Breast epithelium (tissue), 3 donors: Measurements from ENCODE around the gene RPEL1.
"Not testable (repeated sequence)": the region's sequence is repeated elsewhere in the genome, so short reads cannot be mapped to it uniquely, and the experiment has no call there.

ENCODE experiments used
- CTCF ChIP-seq, 3 donors: fragments of 450-650 bp; IDR thresholded peaks; one replicate each; pipeline ENCODE4 v1.5.1; 2016 to 2017; ENCODE audit warnings: antibody characterized with exemption in 3 of 3, mild to moderate bottlenecking in 3 of 3, moderate library complexity in 3 of 3
- POLR2AphosphoS5 ChIP-seq, 3 donors: sonication (generic); formaldehyde crosslinking; IDR thresholded peaks; one replicate each; pipeline ENCODE4 v1.6.1; 2017; ENCODE audit warnings: antibody characterized with exemption in 3 of 3

DNA sequence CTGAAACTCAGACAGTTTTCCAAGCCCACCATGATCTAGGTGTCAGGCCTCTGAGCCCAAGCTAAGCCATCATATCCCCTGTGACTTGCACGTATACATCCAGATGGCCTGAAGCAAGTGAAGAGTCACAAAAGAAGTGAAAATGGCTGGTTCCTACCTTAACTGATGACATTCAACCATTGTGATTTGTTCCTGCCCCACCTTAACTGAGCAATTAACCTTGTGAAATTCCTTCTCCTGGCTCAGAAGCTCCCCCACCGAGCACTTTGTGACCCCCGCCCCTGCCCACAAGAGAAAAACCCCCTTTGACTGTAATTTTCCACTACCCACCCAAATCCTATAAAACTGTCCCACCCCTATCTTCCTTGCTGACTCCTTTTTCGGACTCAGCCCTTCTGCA is 40.3 kb upstream of the RPEL1 start:
- not testable (repeated sequence) for TF ChIP-seq POLR2AphosphoS5, CTCF (IDR thresholded peaks at IDR 0.05)
